ENCODE results near the gene LGALS7. TPM values are rescaled to one million over a fixed set of nuclear protein-coding genes. Genes with fewer than 3 reads are reported as not detected.

The LGALS7 gene
- total and polyA plus RNA-seq, 2 of the 13 experiments (the other 11 are each of a cell fraction or from before 2014, with no cell fraction given): 0.73 TPM; not detected in 1

DNA sequence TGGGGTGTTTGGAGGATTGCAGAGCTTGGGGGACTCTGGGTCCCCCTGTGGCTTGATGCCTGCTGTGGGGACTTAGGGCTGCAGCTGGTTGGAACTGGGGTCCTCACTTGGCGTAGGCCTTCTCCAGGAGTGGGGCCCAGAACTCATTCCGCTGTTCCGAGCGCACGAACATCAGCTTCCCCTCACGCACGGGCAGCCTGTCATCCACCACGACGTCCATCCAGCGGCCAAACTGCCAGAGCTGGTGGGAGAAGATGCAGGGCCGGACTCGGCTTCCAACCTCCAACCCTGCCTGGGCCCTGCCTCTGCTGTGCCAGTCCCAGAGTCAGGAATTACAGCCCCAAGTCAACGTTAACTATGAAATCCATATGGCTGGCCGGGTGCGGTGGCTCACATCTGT is 31.6 kb downstream of the LGALS7 start (continued):
- TF ChIP-seq, protein P1, sequence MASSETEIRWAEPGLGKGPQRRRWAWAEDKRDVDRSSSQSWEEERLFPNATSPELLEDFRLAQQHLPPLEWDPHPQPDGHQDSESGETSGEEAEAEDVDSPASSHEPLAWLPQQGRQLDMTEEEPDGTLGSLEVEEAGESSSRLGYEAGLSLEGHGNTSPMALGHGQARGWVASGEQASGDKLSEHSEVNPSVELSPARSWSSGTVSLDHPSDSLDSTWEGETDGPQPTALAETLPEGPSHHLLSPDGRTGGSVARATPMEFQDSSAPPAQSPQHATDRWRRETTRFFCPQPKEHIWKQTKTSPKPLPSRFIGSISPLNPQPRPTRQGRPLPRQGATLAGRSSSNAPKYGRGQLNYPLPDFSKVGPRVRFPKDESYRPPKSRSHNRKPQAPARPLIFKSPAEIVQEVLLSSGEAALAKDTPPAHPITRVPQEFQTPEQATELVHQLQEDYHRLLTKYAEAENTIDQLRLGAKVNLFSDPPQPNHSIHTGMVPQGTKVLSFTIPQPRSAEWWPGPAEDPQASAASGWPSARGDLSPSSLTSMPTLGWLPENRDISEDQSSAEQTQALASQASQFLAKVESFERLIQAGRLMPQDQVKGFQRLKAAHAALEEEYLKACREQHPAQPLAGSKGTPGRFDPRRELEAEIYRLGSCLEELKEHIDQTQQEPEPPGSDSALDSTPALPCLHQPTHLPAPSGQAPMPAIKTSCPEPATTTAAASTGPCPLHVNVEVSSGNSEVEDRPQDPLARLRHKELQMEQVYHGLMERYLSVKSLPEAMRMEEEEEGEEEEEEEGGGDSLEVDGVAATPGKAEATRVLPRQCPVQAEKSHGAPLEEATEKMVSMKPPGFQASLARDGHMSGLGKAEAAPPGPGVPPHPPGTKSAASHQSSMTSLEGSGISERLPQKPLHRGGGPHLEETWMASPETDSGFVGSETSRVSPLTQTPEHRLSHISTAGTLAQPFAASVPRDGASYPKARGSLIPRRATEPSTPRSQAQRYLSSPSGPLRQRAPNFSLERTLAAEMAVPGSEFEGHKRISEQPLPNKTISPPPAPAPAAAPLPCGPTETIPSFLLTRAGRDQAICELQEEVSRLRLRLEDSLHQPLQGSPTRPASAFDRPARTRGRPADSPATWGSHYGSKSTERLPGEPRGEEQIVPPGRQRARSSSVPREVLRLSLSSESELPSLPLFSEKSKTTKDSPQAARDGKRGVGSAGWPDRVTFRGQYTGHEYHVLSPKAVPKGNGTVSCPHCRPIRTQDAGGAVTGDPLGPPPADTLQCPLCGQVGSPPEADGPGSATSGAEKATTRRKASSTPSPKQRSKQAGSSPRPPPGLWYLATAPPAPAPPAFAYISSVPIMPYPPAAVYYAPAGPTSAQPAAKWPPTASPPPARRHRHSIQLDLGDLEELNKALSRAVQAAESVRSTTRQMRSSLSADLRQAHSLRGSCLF (CRISPR knock-in tag; IDR thresholded peaks at IDR 0.05; ENCODE audit: borderline replicate concordance): no peak
- TF ChIP-seq ZNF264 (CRISPR knock-in tag; IDR thresholded peaks at IDR 0.05): no peak

DNA sequence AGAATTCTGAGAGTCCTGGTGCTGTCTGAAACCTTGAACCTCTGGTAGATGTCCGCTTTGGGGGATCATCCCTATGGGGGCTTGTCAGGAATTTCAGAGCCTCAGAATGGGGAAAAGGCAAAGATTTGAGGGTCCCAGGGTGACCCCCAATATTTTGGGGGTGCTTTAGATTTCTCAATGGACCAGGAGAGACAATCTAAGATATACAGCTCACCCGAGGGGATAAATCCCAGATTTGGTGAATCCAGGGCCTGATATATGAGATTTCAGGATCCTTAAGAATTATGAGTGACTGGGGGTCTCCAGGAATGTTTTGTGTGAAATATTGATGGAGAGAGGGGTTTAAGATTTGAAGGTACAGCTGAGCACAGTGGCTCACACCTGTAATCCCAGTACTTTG is 32.4 kb downstream of the LGALS7 start:
- no peak overlapping the region for H2AFZ ChIP-seq (ENCODE audit: low read length)
- ChIA-PET POLR2A (no interaction called here), CTCF (ENCODE audit: low intra/inter-chr PET ratio, low total read pairs) (no interaction called here)
- no peaks in the 10 kb centered on the region for H3K36me3 ChIP-seq (replicated peaks in 1 of 2; ENCODE audit: control insufficient read depth in 1 of 2, insufficient read depth in 2 of 2, low read length in 2 of 2)
- no peak overlapping the region for H3K9ac ChIP-seq (ENCODE audit: insufficient read depth, low read depth, low read length)
- no peak overlapping the region for H3K4me2 ChIP-seq (ENCODE audit: low read depth, low read length)
- in situ Hi-C loops (cut with HindIII; ENCODE audit: extremely low pct_ligation_motif_present, low pct_unique_long_range_greater_than_20kb) (loop anchor here (5.0 to 25.0 kb wide), 2 partner anchors 91 to 171 kb away; partner anchors contain the start of genes CCER2 and ECH1), intact Hi-C loops (cut with micrococcal nuclease; ENCODE audit: unreplicated experiment) (no loop called here)
- H4K20me1 ChIP-seq (ENCODE audit: insufficient read depth, low read length): no peaks in the 10 kb centered on the region
- TF ChIP-seq, protein P2, sequence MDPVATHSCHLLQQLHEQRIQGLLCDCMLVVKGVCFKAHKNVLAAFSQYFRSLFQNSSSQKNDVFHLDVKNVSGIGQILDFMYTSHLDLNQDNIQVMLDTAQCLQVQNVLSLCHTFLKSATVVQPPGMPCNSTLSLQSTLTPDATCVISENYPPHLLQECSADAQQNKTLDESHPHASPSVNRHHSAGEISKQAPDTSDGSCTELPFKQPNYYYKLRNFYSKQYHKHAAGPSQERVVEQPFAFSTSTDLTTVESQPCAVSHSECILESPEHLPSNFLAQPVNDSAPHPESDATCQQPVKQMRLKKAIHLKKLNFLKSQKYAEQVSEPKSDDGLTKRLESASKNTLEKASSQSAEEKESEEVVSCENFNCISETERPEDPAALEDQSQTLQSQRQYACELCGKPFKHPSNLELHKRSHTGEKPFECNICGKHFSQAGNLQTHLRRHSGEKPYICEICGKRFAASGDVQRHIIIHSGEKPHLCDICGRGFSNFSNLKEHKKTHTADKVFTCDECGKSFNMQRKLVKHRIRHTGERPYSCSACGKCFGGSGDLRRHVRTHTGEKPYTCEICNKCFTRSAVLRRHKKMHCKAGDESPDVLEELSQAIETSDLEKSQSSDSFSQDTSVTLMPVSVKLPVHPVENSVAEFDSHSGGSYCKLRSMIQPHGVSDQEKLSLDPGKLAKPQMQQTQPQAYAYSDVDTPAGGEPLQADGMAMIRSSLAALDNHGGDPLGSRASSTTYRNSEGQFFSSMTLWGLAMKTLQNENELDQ (CRISPR knock-in tag; IDR thresholded peaks at IDR 0.05; ENCODE audit: borderline replicate concordance): no peak
- TF ChIP-seq PCBP2 (optimal IDR thresholded peaks at IDR 0.05; ENCODE audit: low read depth, low read length, poor library complexity, severe bottlenecking): no peak
- no peak for TF ChIP-seq EEA1 (CRISPR knock-in tag; IDR thresholded peaks at IDR 0.05; ENCODE audit: borderline replicate concordance)
- no peak for TF ChIP-seq SAP130 (CRISPR knock-in tag; IDR thresholded peaks at IDR 0.05; ENCODE audit: low read depth)
- H3K27ac ChIP-seq (ENCODE audit: extremely low read length, insufficient read depth, low read length): no peak overlapping the region
- no peaks in the 10 kb centered on the region for H3K9me3 ChIP-seq (ENCODE audit: low read length)
- peaks cover 52% of the 10 kb centered on the region for H3K4me1 ChIP-seq (ENCODE audit: insufficient read depth, low read length)
- WGBS (ENCODE audit: low lambda C conversion rate): 95% methylated on average over 2 of the region's 2 CpGs
- no peak for DNase-seq (ENCODE audit: low spot score)
- H3K27me3 ChIP-seq (ENCODE audit: control insufficient read depth in 1 of 2, insufficient read depth in 2 of 2, low read length in 2 of 2): no peaks in the 10 kb centered on the region
- BruUV-seq (replicated peaks): no TSS peak
- no peaks in the 10 kb centered on the region for H3K79me2 ChIP-seq (ENCODE audit: insufficient read depth, low read length)
- no peak for FAIRE-seq
- no peak overlapping the region for H3K4me3 ChIP-seq (replicated peaks in 1 of 3; ENCODE audit: insufficient read depth in 1 of 3, low read depth in 2 of 3, low read length in 3 of 3)
- ATAC-seq: no peak

All from HepG2 (cell line).